Peyer's patch (tissue), 4 donors: ENCODE results near the gene INKA2.

Experiments used
- CTCF ChIP-seq, 6 experiments: fragments of 450-650 bp in 4 of 6; fragments of 200-600 bp in 2 of 6; sonication (generic) in 1 of 6; IDR thresholded peaks; one replicate each; pipeline ENCODE4 v1.5.1; 2017 to 2019; ENCODE audit warnings: antibody characterized with exemption in 6 of 6, mild to moderate bottlenecking in 3 of 6, moderate library complexity in 1 of 6
- POLR2A ChIP-seq, 2 donors: fragments of 450-650 bp; IDR thresholded peaks; one replicate each; pipeline ENCODE4 v1.5.1; 2017; ENCODE audit warnings: antibody characterized with exemption in 2 of 2, mild to moderate bottlenecking in 2 of 2, moderate library complexity in 2 of 2

GRCh38 chr1:111704776-111705175 is 34.4 kb downstream of the INKA2 start:
- TF ChIP-seq CTCF (IDR thresholded peaks at IDR 0.05), result no peak
- TF ChIP-seq POLR2A (IDR thresholded peaks at IDR 0.05), result no peak
